GM21737 (cell line): ENCODE measurements around the gene SLC10A7.

Source experiments
- ATAC-seq: cut with Tn5 transposase; IDR thresholded peaks from one replicate; pipeline ENCODE4 v1.9.1; 2021; ENCODE audit warnings: mild to moderate bottlenecking, moderate library complexity; ENCODE audit not compliant: unreplicated experiment

Gene SLC10A7

DNA sequence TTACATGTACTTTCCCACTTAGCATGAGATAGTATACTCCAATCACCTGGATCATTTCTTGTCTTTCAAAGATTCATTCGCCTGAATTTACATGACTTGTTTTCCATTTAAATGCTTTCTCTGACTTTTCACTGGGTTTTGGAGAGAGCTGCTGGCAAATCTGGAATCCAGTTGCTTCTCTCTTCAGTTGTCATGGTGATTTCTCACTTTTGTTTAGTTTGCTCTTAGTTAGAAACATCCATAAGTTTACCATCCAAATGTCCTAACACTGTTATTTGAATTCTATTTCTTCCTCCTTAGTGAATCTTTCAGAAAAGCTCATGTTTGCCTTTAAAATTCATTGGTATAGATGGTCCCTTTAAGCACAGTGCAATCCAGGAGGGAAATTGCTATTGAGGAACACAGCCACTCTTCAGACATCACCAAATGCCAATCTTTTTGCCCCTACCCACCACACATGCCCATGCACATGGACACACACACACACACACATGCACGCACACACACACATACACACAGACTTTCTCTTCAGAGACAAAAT is 255.7 kb downstream of the SLC10A7 start:
- no peak for ATAC-seq

DNA sequence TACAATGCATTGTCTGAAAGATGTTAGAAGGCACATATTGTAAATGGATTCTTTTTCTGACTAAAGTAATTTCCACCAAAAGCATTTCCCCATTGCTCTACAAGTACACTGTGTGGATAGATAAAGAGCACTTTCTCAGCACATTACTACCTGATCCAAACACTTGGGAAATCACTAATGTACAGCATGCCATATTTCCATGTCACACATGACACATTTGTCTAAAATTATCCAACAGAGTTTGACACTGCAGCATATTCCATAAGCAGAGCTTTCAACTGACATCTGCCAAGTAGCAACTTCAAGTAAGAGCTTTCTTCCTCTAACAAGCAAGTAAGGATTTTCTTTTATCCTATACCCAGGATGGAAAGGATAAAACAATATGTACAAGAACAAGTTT is 257.9 kb downstream of the SLC10A7 start:
- ATAC-seq = no peak

DNA sequence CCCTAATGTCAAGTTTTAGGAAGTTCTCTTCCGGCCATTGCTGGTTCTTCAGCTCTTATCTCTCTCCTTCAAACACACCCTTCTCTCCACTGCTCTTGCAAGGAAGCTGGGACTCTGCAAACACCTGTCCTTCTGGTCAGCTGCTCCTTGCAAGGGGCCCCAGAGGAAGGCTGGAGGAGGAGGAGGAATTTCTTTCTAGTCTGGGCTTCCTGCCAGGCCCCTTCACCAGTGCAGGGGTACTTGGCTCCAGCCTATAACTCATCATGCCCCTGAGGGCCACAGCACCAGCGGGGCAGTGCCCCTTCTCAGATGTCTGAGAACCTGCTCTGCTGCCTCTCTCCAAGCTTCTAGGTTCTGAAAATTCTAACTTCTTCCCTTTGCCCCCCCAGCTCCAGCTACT is 260.7 kb downstream of the SLC10A7 start:
- ATAC-seq = no peak

DNA sequence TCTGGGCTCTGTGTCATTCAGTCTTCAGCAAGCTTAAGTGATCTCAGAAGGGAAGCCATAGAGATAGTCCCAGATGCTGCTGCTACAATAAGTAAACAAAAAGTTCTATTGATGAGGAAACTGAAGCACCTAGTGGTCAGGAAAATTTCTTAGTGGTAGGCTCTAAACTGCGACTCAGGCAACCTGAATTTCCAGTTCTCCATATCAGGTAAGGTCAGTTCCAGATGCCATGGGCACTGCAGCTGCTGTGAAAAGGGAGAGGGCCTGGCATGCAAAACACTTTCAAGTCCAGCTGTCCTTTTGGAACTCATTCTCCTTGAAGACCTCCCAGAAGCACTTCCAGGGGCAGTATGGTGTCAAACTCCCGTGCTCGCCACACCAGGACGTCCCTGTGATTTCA is 261.2 kb downstream of the SLC10A7 start:
- no peak for ATAC-seq

DNA sequence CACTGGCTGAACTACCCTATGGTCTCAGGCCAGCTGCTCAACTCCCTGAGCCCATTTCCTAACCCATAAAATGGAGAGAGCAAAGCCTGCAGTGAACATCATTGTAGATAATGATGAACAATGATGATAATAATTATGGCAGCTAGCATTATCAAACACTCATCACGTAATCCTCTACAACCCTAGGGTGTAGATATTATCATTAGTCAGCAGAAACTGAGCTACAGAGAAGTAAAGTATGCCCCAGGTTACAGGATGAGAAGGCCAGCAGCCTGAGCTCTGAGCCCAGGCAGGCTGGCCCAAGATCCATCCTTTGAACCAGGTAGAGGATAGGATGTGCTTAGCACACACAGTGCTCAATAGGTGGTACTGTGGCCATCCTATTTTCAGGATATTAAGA is 264.2 kb downstream of the SLC10A7 start:
- ATAC-seq = no peak

DNA sequence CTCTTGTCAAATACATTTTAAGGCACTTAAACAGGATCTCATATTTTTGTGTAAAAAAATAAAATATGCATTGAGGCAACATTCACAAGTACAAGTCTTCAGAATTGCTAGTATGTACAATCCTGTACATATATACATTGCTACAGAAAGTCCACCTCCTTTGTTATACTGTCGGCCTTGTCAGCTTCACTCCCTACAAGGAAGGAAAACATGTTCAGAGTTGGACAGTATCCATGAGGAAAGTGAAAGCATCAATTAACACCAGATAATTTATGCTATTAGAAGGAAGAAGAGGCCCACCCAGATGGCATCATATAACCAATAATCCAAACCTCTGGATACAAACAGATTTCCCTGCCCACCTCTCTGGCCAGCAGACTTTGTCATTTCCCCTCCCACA is 265.4 kb downstream of the SLC10A7 start:
- ATAC-seq = no peak

DNA sequence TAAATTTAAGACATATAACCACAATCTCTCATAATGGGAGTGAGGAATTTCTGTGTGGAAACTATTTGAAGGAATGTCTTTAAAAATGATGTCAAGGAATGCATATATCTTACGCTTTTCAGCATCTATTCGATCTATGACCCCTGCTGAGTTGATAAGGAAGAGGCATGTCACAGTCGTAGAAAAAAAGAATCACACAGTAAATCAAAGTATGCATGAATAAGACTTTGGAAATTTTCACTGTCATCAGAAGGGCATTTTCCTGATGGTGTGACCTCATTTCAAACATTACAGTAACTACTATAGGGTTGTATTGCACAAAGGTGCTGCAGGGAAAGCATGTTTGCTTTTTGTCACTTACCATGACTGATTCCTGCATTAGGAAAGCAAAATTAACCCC is 265.9 kb downstream of the SLC10A7 start:
- no peak for ATAC-seq

DNA sequence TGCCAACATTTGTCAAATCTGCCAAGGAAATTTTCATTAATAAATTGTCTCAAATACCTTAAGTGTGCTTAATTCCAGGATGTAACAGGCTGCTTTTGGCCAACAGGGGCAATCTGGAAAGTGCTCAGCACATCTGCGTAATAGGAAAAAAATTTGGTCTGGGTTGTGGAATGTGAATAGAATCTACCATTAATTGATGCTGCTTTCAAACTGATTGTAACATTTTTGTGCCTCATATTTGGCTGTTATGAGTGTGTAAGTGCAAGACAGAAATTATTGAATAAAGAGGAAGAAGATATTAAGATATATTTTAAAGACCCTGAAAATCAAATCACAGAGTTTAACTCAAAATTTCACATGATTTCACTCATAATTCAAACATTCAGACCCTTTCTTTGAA is 266.3 kb downstream of the SLC10A7 start:
- no peak for ATAC-seq

DNA sequence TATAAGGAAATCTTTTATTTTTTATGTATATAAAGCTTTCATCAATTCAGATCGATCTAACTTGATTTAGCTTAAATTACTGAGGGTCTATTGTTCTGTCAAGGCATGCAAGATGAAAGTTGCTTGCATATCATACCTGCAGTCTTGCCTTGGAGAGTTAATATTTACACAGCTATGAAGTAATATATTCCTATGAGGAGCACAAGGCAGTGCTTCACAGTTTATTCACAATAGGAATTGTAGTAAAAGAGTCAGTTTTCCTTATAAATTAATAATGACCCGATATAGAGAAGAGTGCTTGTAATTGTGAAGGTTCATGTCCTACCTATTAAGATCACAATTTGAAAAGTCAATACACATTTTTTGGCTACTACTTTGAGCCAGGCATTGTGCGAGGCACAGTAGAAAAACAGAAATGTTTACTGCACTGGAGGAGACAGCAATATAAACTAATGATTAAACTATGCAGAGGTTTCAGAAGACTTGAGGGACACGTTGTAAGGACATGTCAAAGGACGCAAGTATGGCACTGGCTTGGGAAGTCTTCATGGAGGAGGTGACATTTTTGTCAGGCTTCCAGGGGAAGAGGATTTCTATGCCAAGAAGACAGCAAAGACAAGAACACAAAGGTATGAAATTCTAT is 268.6 kb downstream of the SLC10A7 start:
- ATAC-seq = no peak

DNA sequence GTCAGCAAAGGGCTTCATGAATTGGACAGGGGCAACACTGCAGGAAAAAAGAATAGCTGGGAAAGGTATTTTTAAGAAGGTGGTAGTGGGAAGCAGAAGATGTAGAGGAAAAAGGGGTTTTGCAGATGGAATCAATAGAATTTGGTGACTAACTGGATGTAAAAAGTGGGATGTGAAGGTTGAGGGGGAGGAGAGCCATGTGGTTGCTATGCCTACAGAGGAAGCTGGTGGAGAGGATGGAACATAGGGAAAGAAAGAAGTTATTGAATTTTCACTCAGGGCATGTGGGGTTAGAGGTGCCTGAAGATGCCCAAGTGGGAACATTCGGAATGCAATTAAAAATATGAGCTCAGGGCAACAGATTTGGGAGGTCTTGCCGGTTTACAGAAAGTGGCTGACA is 274.4 kb downstream of the SLC10A7 start:
- ATAC-seq = no peak

DNA sequence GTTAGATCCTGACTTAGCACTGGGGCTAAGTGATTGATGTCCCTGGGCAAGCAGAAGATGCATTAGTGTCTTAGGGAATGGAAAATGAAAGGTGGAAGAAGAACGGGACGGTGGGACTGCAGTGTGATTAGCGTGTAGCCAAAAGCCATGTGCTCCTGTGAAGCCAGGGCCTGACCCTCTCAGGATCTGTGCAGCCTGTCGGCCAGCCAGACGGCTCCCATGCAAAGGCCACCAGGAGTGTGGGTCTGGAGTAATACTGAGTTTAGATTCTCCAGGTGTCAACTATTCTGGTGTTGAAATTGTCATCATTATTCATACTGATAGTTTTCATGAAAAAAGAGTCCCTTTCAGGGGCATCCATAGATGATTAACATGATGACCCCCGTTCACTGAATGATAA is 275.4 kb downstream of the SLC10A7 start:
- no peak for ATAC-seq

DNA sequence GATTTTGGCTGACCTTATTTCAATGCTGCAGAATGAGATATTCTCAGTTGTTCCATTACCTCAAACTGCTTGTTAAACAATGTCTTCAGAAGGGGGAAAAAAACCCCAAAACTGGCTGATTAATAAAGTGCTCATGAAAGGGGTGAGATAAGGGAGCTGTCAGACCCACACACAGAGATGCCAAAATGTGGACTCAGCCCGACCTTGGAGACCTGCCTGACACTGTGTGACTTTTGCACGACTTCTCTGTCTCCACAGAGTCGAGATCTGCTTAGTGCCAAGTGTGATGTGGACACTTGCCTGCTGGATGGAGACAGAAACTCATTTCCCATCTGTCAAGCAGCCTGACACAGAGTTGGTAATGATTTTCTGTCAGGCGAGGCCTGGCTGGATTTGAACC is 275.9 kb downstream of the SLC10A7 start:
- ATAC-seq = no peak

DNA sequence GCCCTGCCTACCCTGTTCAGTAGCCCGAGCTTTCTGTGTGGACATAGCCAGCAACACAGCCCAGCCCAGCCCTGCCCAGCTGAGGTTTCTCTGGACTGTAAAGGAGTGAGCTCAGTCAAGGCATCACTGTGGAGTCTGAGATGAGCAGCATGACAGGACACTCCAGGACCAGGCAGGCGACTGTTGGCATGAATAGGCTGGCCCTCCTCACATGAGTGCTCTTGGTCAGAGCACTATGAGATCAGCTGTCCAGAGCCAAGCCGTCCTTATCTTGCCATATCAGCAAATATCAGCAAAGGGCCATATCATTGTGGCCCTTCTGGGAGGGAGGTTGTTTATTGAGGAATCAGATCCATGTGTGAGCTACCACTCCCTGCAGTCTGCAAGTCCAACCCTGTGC is 276.5 kb downstream of the SLC10A7 start:
- ATAC-seq = no peak

DNA sequence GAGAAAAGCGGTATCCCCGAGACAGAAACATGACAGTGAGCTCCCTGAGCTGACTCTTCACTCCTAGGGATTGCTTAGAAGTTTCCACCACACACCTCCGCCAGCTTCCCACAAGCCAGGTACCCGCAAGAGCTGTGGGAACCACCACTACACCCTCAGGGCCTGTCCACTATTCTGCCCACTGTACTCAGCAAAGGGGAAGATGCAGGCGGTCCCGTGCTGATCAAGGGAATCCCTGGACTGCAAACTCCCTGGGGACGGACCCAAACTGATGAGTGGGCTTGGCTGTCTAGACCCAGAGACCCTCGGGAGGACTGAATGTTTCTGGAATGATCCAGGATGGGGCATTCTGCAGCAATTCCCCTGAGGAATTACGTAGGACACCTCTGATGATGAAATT is 277.2 kb downstream of the SLC10A7 start:
- ATAC-seq = no peak

DNA sequence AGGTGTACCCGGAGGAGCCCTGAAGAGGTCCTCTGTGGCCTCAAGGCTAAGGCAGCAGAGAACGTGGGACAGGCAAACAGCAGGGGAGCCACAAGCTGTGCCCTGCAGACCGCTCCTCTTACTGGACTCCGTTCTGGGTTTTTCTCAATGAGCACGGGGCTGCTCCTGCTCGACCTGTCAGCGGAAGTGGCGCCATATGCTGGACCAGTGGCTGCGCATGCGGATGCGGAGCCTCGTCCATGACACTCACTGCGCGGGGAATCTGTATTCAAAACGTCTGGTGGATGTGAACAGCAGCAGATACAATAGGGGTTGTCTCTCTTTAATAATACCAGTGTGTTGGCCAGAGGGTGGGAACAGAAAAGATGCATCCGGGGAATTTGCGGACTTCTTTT is 277.9 kb downstream of the SLC10A7 start:
- ATAC-seq = no peak

DNA sequence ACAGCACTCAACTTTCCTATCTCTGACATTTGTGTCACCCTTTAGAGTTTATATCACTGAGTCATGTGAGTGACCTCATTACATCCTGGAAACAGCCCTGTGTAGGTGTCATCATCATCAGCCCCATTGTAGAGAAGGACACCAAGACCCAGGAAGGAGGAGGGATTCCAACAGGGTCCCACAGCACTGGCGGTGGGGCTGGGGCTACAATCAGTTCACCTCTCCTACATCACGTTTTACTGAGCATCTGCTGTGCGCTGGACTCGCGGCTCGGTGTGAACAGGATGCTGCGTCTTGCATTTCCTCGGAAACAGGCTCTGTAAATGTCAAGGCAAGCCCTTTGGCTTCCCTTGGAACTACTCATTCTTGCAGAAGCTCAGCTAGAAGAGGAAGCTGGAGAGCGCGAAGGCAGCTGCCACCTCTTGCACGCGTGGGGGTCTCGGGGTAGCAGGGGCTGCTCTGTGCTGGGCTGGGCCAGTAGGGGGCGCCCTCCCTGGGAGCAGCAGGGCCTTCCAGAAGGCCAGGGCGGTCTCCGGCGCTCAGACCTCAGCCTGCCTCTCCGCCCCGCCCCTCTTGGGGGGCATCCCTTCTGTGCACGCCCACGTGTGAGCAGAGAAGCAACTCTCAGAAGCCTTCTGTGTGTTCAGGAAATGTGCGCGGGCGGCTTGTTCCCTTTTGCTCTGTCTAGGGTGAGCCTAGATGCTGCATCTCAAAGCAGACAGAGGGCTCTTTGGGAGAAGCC is 278.4 kb downstream of the SLC10A7 start:
- peak; percentile 64 for ATAC-seq

DNA sequence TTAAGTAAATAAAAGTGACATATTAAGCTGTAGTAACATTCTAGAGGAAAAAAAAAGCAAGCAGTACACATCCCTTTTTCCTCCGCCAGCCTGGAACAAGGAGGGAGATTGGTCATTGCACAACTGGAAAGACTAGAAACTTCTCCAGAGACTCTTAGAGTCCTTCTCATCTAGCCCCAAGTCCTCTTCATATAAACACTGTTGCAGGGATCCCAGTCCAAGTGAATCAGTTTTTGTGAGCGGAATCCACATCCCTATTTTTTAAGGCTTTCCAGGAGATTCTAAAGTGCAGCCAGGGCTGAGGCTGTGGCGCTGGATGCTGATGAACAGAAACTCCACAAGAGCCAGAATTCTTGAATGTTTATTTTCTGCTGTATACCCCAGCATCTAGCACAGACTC is 283.6 kb downstream of the SLC10A7 start:
- no peak for ATAC-seq

DNA sequence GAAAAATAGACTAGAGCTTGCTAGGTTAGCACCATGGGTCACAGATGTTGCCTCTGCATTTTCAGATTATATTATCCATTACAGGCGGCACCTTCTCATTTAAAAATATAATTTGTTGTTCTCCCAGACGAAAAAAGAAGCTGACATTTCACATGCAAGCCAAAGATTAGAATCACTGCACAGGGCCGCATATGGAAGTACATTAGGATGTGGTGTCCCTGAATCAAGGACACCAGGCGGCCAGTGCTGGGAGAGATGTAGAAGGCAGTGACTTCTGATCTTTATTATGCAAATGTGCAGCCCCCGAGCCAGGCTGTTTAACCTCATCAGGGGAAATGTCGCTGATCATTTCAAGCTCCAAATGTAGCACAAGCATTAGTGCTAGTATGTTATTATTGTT is 284.6 kb downstream of the SLC10A7 start:
- no peak for ATAC-seq

DNA sequence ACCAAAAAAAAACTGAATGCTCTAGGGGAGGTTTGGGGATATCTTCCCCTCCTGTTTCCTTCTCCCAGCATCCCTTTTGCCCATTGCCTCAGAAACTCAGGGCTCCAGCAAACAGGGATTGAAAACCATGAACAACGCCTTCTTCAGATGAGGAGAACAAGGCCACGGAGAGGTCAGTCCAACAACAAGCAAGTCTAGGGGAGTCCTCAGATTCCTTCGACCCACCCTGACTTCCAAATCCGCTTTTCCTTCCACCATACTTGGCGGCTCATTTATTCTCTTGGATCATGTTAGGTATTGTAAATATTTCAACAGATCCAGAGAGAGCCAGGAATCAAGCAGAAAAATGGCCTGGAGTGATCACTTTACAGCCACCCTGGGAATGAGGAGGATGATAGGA is 285.5 kb downstream of the SLC10A7 start:
- no peak for ATAC-seq

DNA sequence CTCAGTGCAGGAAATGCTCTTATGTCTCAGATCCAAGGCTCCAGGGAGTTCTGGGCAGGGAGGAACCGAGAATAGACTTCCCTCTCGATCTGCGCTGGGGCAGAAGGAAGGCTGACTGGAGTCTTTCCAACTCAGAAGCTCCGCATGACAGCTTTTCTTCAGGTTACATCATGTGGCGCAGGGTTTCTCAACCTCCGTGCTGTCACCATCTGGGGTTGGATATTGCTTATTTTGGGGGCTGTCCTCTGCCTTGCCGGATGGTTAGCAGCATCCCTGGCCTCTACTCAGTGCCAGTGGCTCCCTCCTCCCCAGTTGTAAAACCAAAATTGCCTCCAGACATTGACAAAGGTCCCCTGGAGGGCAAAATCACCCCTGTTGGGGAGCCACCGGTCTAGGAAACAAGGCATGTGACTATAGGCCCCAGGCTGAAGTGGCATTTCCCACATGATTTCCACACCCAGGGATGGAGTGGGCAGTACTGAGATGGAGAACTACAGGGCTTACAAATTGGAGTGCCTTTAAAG is 286.0 kb downstream of the SLC10A7 start:
- ATAC-seq = no peak

DNA sequence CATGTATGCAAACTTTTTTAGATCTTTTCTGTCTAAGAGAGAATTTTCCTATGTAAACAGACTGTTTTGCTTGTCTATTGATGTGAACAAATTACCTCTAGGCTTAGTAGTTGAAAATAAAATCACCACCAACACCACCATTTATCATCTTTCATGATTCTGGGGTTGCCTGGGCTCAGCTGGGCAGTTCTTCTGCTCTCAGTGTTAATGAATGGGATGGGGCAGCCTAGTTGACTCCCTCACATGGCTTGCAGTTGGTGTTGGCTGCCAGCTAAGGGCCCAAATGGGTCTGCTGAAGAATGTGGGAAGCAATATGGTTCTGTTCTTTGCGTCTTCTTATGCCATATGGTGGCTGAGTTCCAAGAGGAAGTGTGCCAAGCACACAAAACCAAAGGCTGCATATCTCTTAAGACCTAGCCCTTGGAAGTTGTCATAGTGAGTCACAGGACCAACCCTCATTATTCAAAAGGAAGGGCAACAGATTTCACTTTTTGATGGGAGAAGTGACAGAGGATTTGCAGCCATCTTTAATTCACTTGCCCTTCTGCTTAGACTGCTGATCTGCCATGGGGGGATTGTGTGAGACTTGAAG is 289.5 kb downstream of the SLC10A7 start:
- no peak for ATAC-seq

DNA sequence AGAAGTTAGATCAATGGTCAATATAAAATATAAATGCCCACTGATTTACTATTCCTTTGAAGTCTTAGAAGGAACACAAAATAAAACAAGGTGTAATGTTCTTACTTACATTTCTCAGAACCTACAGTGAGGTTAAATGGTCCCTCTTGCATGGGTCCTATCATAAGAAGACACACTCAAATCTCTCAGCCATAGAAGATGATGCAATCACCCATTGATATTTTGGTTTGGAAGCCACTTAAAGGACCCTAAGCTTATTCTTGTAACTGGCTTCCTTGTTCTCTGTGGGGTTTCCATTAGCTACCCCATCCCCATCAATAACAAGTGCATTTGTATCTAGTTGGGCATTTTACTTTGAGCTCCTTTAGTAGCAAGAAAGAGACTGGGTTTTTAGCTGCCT is 292.3 kb downstream of the SLC10A7 start:
- no peak for ATAC-seq
